ENCODE measurements around the gene PARP8.

The PARP8 gene

GRCh38 chr5:50822046-50822445 lies 155.6 kb downstream of the PARP8 start:
- Histone ChIP-seq H3K36me3 (ENCODE audit: control insufficient read depth, insufficient read depth, low read length) (no peaks in the 10 kb centered on the region), H3K4me3 (replicated peaks; ENCODE audit: low read depth, low read length) (no peak overlapping the region), H3K27me3 (replicated peaks; ENCODE audit: control insufficient read depth, insufficient read depth, low read length) (no peaks in the 10 kb centered on the region)
- TF ChIP-seq CTCF (IDR thresholded peaks at IDR 0.05; ENCODE audit: insufficient read depth, low read length, poor library complexity, severe bottlenecking): no peak
- DNase-seq (ENCODE audit: extremely low read depth, insufficient read length): no peak

- H3K27me3 ChIP-seq (replicated peaks; ENCODE audit: control insufficient read depth, insufficient read depth, low read length): no peaks in the 10 kb centered on the region
- no peaks in the 10 kb centered on the region for H3K36me3 ChIP-seq (ENCODE audit: control insufficient read depth, insufficient read depth, low read length)
- DNase-seq (ENCODE audit: extremely low read depth, insufficient read length): no peak
- no peak overlapping the region for H3K4me3 ChIP-seq (replicated peaks; ENCODE audit: low read depth, low read length)
- TF ChIP-seq CTCF (IDR thresholded peaks at IDR 0.05; ENCODE audit: insufficient read depth, low read length, poor library complexity, severe bottlenecking): no peak
Measured at GRCh38 chr5:50822761-50823160, 156.3 kb downstream of the PARP8 start.

- DNase-seq (ENCODE audit: extremely low read depth, insufficient read length): no peak
- H3K36me3 ChIP-seq (ENCODE audit: control insufficient read depth, insufficient read depth, low read length): no peaks in the 10 kb centered on the region; the same call in 1 of the 2 replicates
- H3K27me3 ChIP-seq (replicated peaks; ENCODE audit: control insufficient read depth, insufficient read depth, low read length): no peaks in the 10 kb centered on the region
- no peak for TF ChIP-seq CTCF (IDR thresholded peaks at IDR 0.05; ENCODE audit: insufficient read depth, low read length, poor library complexity, severe bottlenecking)
- H3K4me3 ChIP-seq (replicated peaks; ENCODE audit: low read depth, low read length): no peak overlapping the region
Measured at GRCh38 chr5:50823568-50823967, 157.1 kb downstream of the PARP8 start.

- H3K36me3 ChIP-seq (ENCODE audit: control insufficient read depth, insufficient read depth, low read length): no peaks in the 10 kb centered on the region; the same call in 1 of the 2 replicates
- no peak for TF ChIP-seq CTCF (IDR thresholded peaks at IDR 0.05; ENCODE audit: insufficient read depth, low read length, poor library complexity, severe bottlenecking)
- H3K27me3 ChIP-seq (replicated peaks; ENCODE audit: control insufficient read depth, insufficient read depth, low read length): no peaks in the 10 kb centered on the region
- H3K4me3 ChIP-seq (replicated peaks; ENCODE audit: low read depth, low read length): no peak overlapping the region
- no peak for DNase-seq (ENCODE audit: extremely low read depth, insufficient read length)
Measured at GRCh38 chr5:50824109-50824508, 157.7 kb downstream of the PARP8 start.

- no peak for TF ChIP-seq CTCF (IDR thresholded peaks at IDR 0.05; ENCODE audit: insufficient read depth, low read length, poor library complexity, severe bottlenecking)
- Histone ChIP-seq H3K36me3 (ENCODE audit: control insufficient read depth, insufficient read depth, low read length) (no peaks in the 10 kb centered on the region; the same call in 1 of the 2 replicates), H3K4me3 (replicated peaks; ENCODE audit: low read depth, low read length) (no peak overlapping the region), H3K27me3 (replicated peaks; ENCODE audit: control insufficient read depth, insufficient read depth, low read length) (no peaks in the 10 kb centered on the region)
- no peak for DNase-seq (ENCODE audit: extremely low read depth, insufficient read length)
Measured at GRCh38 chr5:50827516-50828247, 161.2 kb downstream of the PARP8 start.

All from GM06990 (cell line).